A549 (cell line): ENCODE measurements around the gene RELN. TPM values are rescaled to one million over a fixed set of nuclear protein-coding genes. Genes with fewer than 3 reads are reported as not detected.

ENCODE experiments used
- ATAC-seq, 2 experiments: fragments of 200-7000 bp in 1 of 2; fragments of >200 bp in 1 of 2; cut with Nextera tagmentation in 1 of 2; cut with Tn5 transposase in 1 of 2; 3 replicates each; pipeline versions ENCODE4 v1.8.0 to v1.9.1; 2018 to 2020; ENCODE audit warnings: mild to moderate bottlenecking in 1 of 2, moderate library complexity in 1 of 2
- CTCF ChIA-PET: fragments of 300-600 bp; sonication (Branson Sonifier 250); formaldehyde crosslinking; extraction: SDS; loops from one replicate; lab custom pipeline; 2021; ENCODE audit warnings: antibody characterized with exemption, inconsistent platforms; lab: Yijun Ruan, JAX
- POLR2A ChIA-PET: fragments of 350-600 bp; formaldehyde crosslinking; extraction: SDS; loops from one replicate; lab custom pipeline; 2021; ENCODE audit warnings: antibody characterized with exemption, inconsistent platforms; lab: Yijun Ruan, JAX
- DNase-seq, 2 experiments: peaks; one replicate each; pipeline versions ENCODE4 v3.0.0 to v3.0.0-alpha.2; 2011 to 2016; ENCODE audit warnings: low read depth in 1 of 2, low spot score in 1 of 2
- FAIRE-seq: peaks from 2 replicates; lab custom pipeline; 2011; peaks lifted over from hg19 to GRCh38; lab: Jason Lieb, UNC
- H3K27ac ChIP-seq, 2 experiments: fragments of >200 bp; sonication (Bioruptor Twin); formaldehyde crosslinking; 3 replicates each; pipeline ENCODE4 v1.5.1; 2016 to 2017
- H3K4me1 ChIP-seq: fragments of >200 bp; sonication (Bioruptor Twin); formaldehyde crosslinking; 3 replicates; pipeline ENCODE4 v1.6.1; 2016
- H3K4me2 ChIP-seq: fragments of >200 bp; sonication (Bioruptor Twin); formaldehyde crosslinking; 3 replicates; pipeline ENCODE4 v1.6.1; 2016
- H3K4me3 ChIP-seq: fragments of >200 bp; sonication (Bioruptor Twin); formaldehyde crosslinking; 3 replicates; pipeline ENCODE4 v1.5.1; 2016
- H3K9me3 ChIP-seq: fragments of >200 bp; sonication (Bioruptor Twin); formaldehyde crosslinking; 3 replicates; pipeline ENCODE4 v1.6.1; 2016
- CTCF ChIP-seq: fragments of >200 bp; sonication (Bioruptor Twin); formaldehyde crosslinking; IDR thresholded peaks from 3 replicates; pipeline ENCODE4 v1.5.1; 2016
- FOSB ChIP-seq: fragments of 250-450 bp; sonication (Bioruptor Pico); IDR thresholded peaks from 2 replicates; pipeline ENCODE4 v1.5.0; 2020; ENCODE audit warnings: mild to moderate bottlenecking, moderate library complexity
- FOSL2 ChIP-seq, 2 experiments: fragments of 450-650 bp in 1 of 2; fragments of >200 bp in 1 of 2; sonication (Bioruptor Twin) in 1 of 2; formaldehyde crosslinking; IDR thresholded peaks; 2 replicates each; pipeline versions ENCODE4 v1.5.0 to v1.6.1; 2016 to 2020; ENCODE audit warnings: mild to moderate bottlenecking in 1 of 2, moderate library complexity in 1 of 2
- HES2 ChIP-seq: fragments of >200 bp; sonication (Bioruptor Twin); formaldehyde crosslinking; IDR thresholded peaks from 2 replicates; pipeline ENCODE4 v1.6.1; 2016
- HOXB5 ChIP-seq: fragments of 250-450 bp; sonication (Bioruptor Pico); IDR thresholded peaks from 2 replicates; pipeline ENCODE4 v1.5.0; 2020; ENCODE audit warnings: mild to moderate bottlenecking, moderate library complexity
- MAZ ChIP-seq: fragments of 150-350 bp; IDR thresholded peaks from 2 replicates; pipeline ENCODE4 v1.6.1; 2014; ENCODE audit warnings: antibody characterized with exemption, low read depth, low read length, borderline replicate concordance
- NPAS2 ChIP-seq: fragments of 250-450 bp; sonication (Bioruptor Pico); IDR thresholded peaks from 2 replicates; pipeline ENCODE4 v1.8.0; 2022; ENCODE audit warnings: mild to moderate bottlenecking, moderate library complexity, borderline replicate concordance
- NR3C1 ChIP-seq: fragments of >200 bp; sonication (Bioruptor Twin); formaldehyde crosslinking; IDR thresholded peaks from 3 replicates; pipeline ENCODE4 v1.6.1; 2017
- POLR2AphosphoS2 ChIP-seq: conservative IDR thresholded peaks from 2 replicates; pipeline ENCODE4 v1.6.1; 2012; ENCODE audit warnings: low read length, improper control_type of control experiment, inconsistent platforms
- RCOR1 ChIP-seq: fragments of 150-350 bp; IDR thresholded peaks from 2 replicates; pipeline ENCODE4 v1.6.1; 2014; ENCODE audit warnings: antibody characterized with exemption, low read length, low read depth
- REST ChIP-seq: fragments of 200-600 bp; sonication (generic); IDR thresholded peaks from 2 replicates; pipeline ENCODE4 v1.6.1; 2016; ENCODE audit warnings: antibody characterized with exemption, mild to moderate bottlenecking, moderate library complexity
- RFX5 ChIP-seq: fragments of 450-650 bp; IDR thresholded peaks from 2 replicates; pipeline ENCODE4 v1.7.1; 2014; ENCODE audit warnings: antibody characterized with exemption, mild to moderate bottlenecking, moderate library complexity
- RNF2 ChIP-seq: fragments of 200-600 bp; sonication (generic); IDR thresholded peaks from 2 replicates; pipeline ENCODE4 v1.6.1; 2016; ENCODE audit warnings: low read depth, mild to moderate bottlenecking, antibody characterized with exemption, moderate library complexity, borderline replicate concordance
- SREBF2 ChIP-seq: fragments of 450-650 bp; IDR thresholded peaks from 2 replicates; pipeline ENCODE4 v1.6.1; 2014; ENCODE audit warnings: mild to moderate bottlenecking, moderate library complexity
- TFCP2L1 ChIP-seq: fragments of 250-450 bp; sonication (Bioruptor Pico); IDR thresholded peaks from 2 replicates; pipeline ENCODE4 v1.5.0; 2021; ENCODE audit warnings: mild to moderate bottlenecking
- WGBS: methylation state at CpG from one replicate; pipeline ENCODE4 v1.1.6; 2017; ENCODE audit errors: missing lambda C conversion rate; 5-methylcytosine and 5-hydroxymethylcytosine counted together
- polyA plus RNA-seq, 4 experiments: library from polyadenylated mRNA; depleted of rRNA in 3 of 4; stranded (reverse); fragments of >200 nt; fragmentation: RNase III in 1 of 4; extraction: RNeasy Plus Mini Kit Qiagen cat#74134 plus additional on column Dnase treatment in 1 of 4; gene quantifications; 2 replicates in 3 of 4; 3 replicates in 1 of 4; pipeline ENCODE4 v1.2.3, GENCODE V29; 2011 to 2017
- TF ChIP-seq, protein P1 (sequence below): fragments of 250-450 bp; sonication (Bioruptor Pico); IDR thresholded peaks from 2 replicates; pipeline ENCODE4 v1.5.0; 2021; ENCODE audit warnings: mild to moderate bottlenecking, moderate library complexity, borderline replicate concordance
- TF ChIP-seq, protein P2 (sequence below): fragments of 450-650 bp; IDR thresholded peaks from 2 replicates; pipeline ENCODE4 v1.6.1; 2014; ENCODE audit warnings: antibody characterized with exemption
- TF ChIP-seq, protein P3 (sequence below): IDR thresholded peaks from 2 replicates; pipeline ENCODE4 v1.6.1; 2012; ENCODE audit warnings: low read depth, borderline replicate concordance
- TF ChIP-seq, protein P4 (sequence below): fragments of >200 bp; sonication (Bioruptor Twin); formaldehyde crosslinking; IDR thresholded peaks from 3 replicates; pipeline ENCODE4 v1.6.1; 2016

RELN gene
- polyA plus RNA-seq, 2 of the 4 experiments (the other 2 are of a cell fraction), result not detected

DNA sequence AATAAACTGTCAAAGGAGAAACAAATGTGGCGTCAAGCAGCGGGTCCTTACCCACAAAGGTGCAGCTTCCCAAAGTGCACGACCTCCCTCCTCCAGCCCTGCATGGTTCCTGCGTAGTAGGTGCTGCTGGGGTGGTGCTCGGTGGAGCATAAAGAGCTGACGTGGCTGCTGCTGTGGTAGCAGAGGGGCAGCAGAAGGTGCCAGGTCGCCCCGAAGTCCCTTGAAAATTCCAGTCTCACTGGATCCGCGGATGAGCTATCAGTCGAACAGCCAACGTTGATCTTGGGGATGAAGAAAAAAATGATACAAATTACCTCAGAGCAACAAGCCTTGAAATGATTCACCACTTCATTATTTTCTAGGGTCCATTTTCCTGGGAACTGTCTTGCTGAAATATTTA, 438.4 kb downstream of the RELN start:
- H3K4me2 ChIP-seq, result no peak overlapping the region
- ATAC-seq, result no peak
- TF ChIP-seq MAZ (no peak), HES2 (no peak), RFX5 (no peak), REST (no peak), CTCF (no peak), TFCP2L1 (no peak), FOSL2 (IDR thresholded peaks at IDR 0.05) (no peak), FOSL2 (CRISPR knock-in tag; IDR thresholded peaks at IDR 0.05) (no peak), RCOR1 (no peak), SREBF2 (no peak), FOSB (CRISPR knock-in tag) (no peak), NPAS2 (CRISPR knock-in tag) (no peak), NR3C1 (no peak), HOXB5 (CRISPR knock-in tag) (no peak), POLR2AphosphoS2 (no peak), RNF2 (no peak)
- TF ChIP-seq, protein P1, sequence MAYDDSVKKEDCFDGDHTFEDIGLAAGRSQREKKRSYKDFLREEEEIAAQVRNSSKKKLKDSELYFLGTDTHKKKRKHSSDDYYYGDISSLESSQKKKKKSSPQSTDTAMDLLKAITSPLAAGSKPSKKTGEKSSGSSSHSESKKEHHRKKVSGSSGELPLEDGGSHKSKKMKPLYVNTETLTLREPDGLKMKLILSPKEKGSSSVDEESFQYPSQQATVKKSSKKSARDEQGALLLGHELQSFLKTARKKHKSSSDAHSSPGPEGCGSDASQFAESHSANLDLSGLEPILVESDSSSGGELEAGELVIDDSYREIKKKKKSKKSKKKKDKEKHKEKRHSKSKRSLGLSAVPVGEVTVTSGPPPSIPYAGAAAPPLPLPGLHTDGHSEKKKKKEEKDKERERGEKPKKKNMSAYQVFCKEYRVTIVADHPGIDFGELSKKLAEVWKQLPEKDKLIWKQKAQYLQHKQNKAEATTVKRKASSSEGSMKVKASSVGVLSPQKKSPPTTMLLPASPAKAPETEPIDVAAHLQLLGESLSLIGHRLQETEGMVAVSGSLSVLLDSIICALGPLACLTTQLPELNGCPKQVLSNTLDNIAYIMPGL, result no peak
- TF ChIP-seq, protein P2, sequence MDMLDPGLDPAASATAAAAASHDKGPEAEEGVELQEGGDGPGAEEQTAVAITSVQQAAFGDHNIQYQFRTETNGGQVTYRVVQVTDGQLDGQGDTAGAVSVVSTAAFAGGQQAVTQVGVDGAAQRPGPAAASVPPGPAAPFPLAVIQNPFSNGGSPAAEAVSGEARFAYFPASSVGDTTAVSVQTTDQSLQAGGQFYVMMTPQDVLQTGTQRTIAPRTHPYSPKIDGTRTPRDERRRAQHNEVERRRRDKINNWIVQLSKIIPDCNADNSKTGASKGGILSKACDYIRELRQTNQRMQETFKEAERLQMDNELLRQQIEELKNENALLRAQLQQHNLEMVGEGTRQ, result no peak
- TF ChIP-seq, protein P3, sequence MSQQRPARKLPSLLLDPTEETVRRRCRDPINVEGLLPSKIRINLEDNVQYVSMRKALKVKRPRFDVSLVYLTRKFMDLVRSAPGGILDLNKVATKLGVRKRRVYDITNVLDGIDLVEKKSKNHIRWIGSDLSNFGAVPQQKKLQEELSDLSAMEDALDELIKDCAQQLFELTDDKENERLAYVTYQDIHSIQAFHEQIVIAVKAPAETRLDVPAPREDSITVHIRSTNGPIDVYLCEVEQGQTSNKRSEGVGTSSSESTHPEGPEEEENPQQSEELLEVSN, result no peak
- TF ChIP-seq, protein P4, sequence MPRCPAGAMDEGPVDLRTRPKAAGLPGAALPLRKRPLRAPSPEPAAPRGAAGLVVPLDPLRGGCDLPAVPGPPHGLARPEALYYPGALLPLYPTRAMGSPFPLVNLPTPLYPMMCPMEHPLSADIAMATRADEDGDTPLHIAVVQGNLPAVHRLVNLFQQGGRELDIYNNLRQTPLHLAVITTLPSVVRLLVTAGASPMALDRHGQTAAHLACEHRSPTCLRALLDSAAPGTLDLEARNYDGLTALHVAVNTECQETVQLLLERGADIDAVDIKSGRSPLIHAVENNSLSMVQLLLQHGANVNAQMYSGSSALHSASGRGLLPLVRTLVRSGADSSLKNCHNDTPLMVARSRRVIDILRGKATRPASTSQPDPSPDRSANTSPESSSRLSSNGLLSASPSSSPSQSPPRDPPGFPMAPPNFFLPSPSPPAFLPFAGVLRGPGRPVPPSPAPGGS, result no peak
- TF ChIP-seq, all 56 proteins: peak for 0
- Histone ChIP-seq H3K4me3 (no peak overlapping the region), H3K4me1 (no peaks in the 10 kb centered on the region), H3K9me3 (no peaks in the 10 kb centered on the region), H3K27ac (no peak overlapping the region)
- ChIA-PET CTCF (interaction anchor here (0.6 kb wide), 1 partner anchor 1251 kb away, joined by 4 read pairs; no protein-coding TSS in a partner anchor), POLR2A (no interaction called here)
- DNase-seq, result no peak
- FAIRE-seq, result no peak
- WGBS, result 41% methylated on average over 12 of the region's 12 CpGs
